HepG2 (cell line): ENCODE measurements around the gene TM4SF1. TPM values are rescaled to one million over a fixed set of nuclear protein-coding genes. Genes with fewer than 3 reads are reported as not detected.
A peak's percentile ranks its signal among the peaks of the same experiment; 100 is the strongest.

Experiments
- ATAC-seq: fragments of 200-7000 bp; cut with Tn5 transposase; 3 replicates; pipeline ENCODE4 v1.9.1; 2020; ENCODE audit warnings: mild to moderate bottlenecking, moderate library complexity
- BruUV-seq: library from RNA; stranded (reverse); fragments of 400-500 nt; replicated peaks from 2 replicates; lab custom pipeline; 2021; lab: Mats Ljungman, UMichigan
- CTCF ChIA-PET: fragments of 300-600 bp; formaldehyde crosslinking; extraction: SDS; loops from one replicate; lab custom pipeline; 2021; ENCODE audit warnings: low total read pairs, inconsistent platforms, low intra/inter-chr PET ratio; lab: Yijun Ruan, JAX
- POLR2A ChIA-PET: fragments of 350-600 bp; sonication (Branson Sonifier 250); formaldehyde crosslinking; loops from one replicate; lab custom pipeline; 2020; ENCODE audit warnings: antibody characterized with exemption, inconsistent platforms; lab: Yijun Ruan, JAX
- DNase-seq: peaks from one replicate; pipeline ENCODE4 v3.0.0-alpha.2; 2015; ENCODE audit warnings: low spot score
- FAIRE-seq: peaks from 3 replicates; lab custom pipeline; 2011; peaks lifted over from hg19 to GRCh38; lab: Jason Lieb, UNC
- H2AFZ ChIP-seq: one replicate; pipeline ENCODE4 v1.6.1; 2011; ENCODE audit warnings: low read length, inconsistent platforms
- H3K27ac ChIP-seq: fragments of 300-600 bp; 3 replicates; pipeline ENCODE4 v1.8.0; 2011; ENCODE audit warnings: mixed run types, mild to moderate bottlenecking, mixed read lengths, low read length, inconsistent platforms; ENCODE audit not compliant: insufficient read depth; ENCODE audit errors: extremely low read length
- H3K27me3 ChIP-seq, 2 experiments: fragments of 200-600 bp in 1 of 2; 2 replicates in 1 of 2; 3 replicates in 1 of 2; pipeline versions ENCODE4 v1.6.0 to v1.8.0; 2011; ENCODE audit warnings: low read length in 2 of 2, mild to moderate bottlenecking in 2 of 2, moderate library complexity in 2 of 2, inconsistent platforms in 1 of 2; ENCODE audit not compliant: insufficient read depth in 2 of 2, control insufficient read depth in 1 of 2
- H3K36me3 ChIP-seq, 2 experiments: fragments of 200-600 bp in 1 of 2; replicated peaks in 1 of 2; 2 replicates in 1 of 2; 3 replicates in 1 of 2; pipeline versions ENCODE4 v1.5.1 to v1.8.0; 2011; ENCODE audit warnings: low read length in 2 of 2, inconsistent platforms in 1 of 2; ENCODE audit not compliant: insufficient read depth in 2 of 2, control insufficient read depth in 1 of 2
- H3K4me1 ChIP-seq: 2 replicates; pipeline ENCODE4 v1.5.1; 2012; ENCODE audit warnings: low read length, inconsistent platforms; ENCODE audit not compliant: insufficient read depth
- H3K4me2 ChIP-seq: 2 replicates; pipeline ENCODE4 v1.6.0; 2011; ENCODE audit warnings: low read depth, low read length, inconsistent platforms
- H3K4me3 ChIP-seq, 3 experiments: fragments of 200-600 bp in 1 of 3; sonication (generic), shearing (Covaris generic) in 1 of 3; replicated peaks in 1 of 3; 2 replicates each; pipeline ENCODE4 v1.5.1; 2011 to 2016; ENCODE audit warnings: low read length in 3 of 3, inconsistent platforms in 2 of 3, low read depth in 2 of 3, mild to moderate bottlenecking in 2 of 3, control low read depth in 1 of 3, mixed read lengths in 1 of 3; ENCODE audit not compliant: insufficient read depth in 1 of 3
- H3K79me2 ChIP-seq: one replicate; pipeline ENCODE4 v1.6.1; 2011; ENCODE audit warnings: low read length, inconsistent platforms; ENCODE audit not compliant: insufficient read depth
- H3K9ac ChIP-seq: 2 replicates; pipeline ENCODE4 v1.6.0; 2011; ENCODE audit warnings: mild to moderate bottlenecking, low read depth, low read length, inconsistent platforms; ENCODE audit not compliant: insufficient read depth
- H3K9me3 ChIP-seq: 2 replicates; pipeline ENCODE4 v1.5.1; 2012; ENCODE audit warnings: mild to moderate bottlenecking, low read length
- H4K20me1 ChIP-seq: 2 replicates; pipeline ENCODE4 v1.6.0; 2011; ENCODE audit warnings: inconsistent platforms, mild to moderate bottlenecking, low read length, moderate library complexity; ENCODE audit not compliant: insufficient read depth
- ATF7 ChIP-seq, 2 experiments: fragments of 450-650 bp in 1 of 2; sonication (generic) in 1 of 2; formaldehyde crosslinking in 1 of 2; IDR thresholded peaks; 2 replicates each; pipeline versions ENCODE4 v1.4.0 to v1.6.1; 2016 to 2020; ENCODE audit warnings: antibody characterized with exemption in 1 of 2, mild to moderate bottlenecking in 1 of 2, missing genetic modification reagents in 1 of 2
- CREB1 ChIP-seq, 2 experiments: fragments of 450-650 bp in 1 of 2; IDR thresholded peaks; 2 replicates each; pipeline ENCODE4 v1.6.1; 2016 to 2017; ENCODE audit warnings: control low read depth in 1 of 2, mild to moderate bottlenecking in 1 of 2, missing compliant biosample characterization in 1 of 2, missing genetic modification characterization in 1 of 2
- RAD51 ChIP-seq: fragments of 450-650 bp; IDR thresholded peaks from 2 replicates; pipeline ENCODE4 v1.6.1; 2016; ENCODE audit warnings: borderline replicate concordance
- SPEN ChIP-seq: sonication (generic); formaldehyde crosslinking; IDR thresholded peaks from 2 replicates; pipeline ENCODE4 v1.5.1; 2020; ENCODE audit warnings: low read depth, mild to moderate bottlenecking, missing genetic modification reagents
- ZNF101 ChIP-seq: sonication (generic); formaldehyde crosslinking; IDR thresholded peaks from 2 replicates; pipeline ENCODE4 v1.4.0; 2020; ENCODE audit warnings: mild to moderate bottlenecking, low read depth, missing genetic modification reagents, borderline replicate concordance
- WGBS: methylation state at CpG from one replicate; pipeline ENCODE4 v1.1.6; 2017; ENCODE audit warnings: low lambda C conversion rate; 5-methylcytosine and 5-hydroxymethylcytosine counted together
- in situ Hi-C: cut with HindIII; loops from 2 replicates; pipeline ENCODE4 v1.10.0; 2017; ENCODE audit warnings: low pct_unique_long_range_greater_than_20kb; ENCODE audit not compliant: extremely low pct_ligation_motif_present
- intact Hi-C: fragments of 100-400 bp; cut with micrococcal nuclease; formaldehyde crosslinking; loops from one replicate; pipeline ENCODE4 v1.10.0; 2022; ENCODE audit not compliant: unreplicated experiment
- polyA plus RNA-seq, 8 experiments: library from polyadenylated mRNA; depleted of rRNA in 3 of 8; stranded (reverse) in 7 of 8; unstranded in 1 of 8; fragments of >200 nt; fragmentation: Illumina TruSeq in 4 of 8; extraction: Trizol in 4 of 8; gene quantifications; 2 replicates each; pipeline versions ENCODE4 v1.2.1 to v1.2.3, GENCODE V29; 2011 to 2016; ENCODE audit warnings: low read depth in 4 of 8, missing spikeins in 1 of 8, mixed read lengths in 1 of 8; ENCODE audit not compliant: insufficient read depth in 1 of 8
- total RNA-seq, 5 experiments: library from RNA; depleted of rRNA; stranded (reverse); fragments of >200 nt; fragmentation: Illumina TruSeq; extraction: Trizol; gene quantifications; 2 replicates each; pipeline ENCODE4 v1.2.3, GENCODE V29; 2016; ENCODE audit warnings: low read depth in 1 of 5
- TF ChIP-seq, protein P1 (sequence below): sonication (generic); formaldehyde crosslinking; IDR thresholded peaks from 2 replicates; pipeline ENCODE4 v1.5.0; 2020; ENCODE audit warnings: missing genetic modification reagents

Gene TM4SF1
- total and polyA plus RNA-seq, 2 of the 13 experiments (the other 11 are each of a cell fraction or from before 2014, with no cell fraction given), result 431 to 1,359 TPM

DNA sequence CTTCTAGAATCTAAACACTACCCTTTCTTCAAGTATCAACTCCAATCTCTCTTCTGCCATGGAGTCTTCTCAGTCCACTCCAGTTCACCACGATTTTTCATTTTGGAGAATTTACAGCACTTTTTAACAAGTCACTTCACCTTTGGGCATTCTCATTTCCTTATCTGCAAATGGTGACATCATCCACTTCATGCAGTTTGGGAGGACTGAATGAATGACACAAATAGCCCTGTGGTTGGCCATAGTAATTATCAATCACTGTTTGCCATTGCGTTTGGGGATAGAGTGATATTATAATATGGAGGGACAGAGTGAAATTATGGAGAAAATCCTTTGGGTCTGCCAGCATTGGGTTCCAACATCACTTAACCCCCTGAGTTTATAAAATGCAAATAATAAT lies 38.0 kb upstream of the TM4SF1 start:
- no peak for ATAC-seq
- intact Hi-C loops (no loop called here), in situ Hi-C loops (no loop called here)
- ChIA-PET CTCF (no interaction called here), POLR2A (interaction anchor here (1.7 to 3.1 kb wide), 2 partner anchors 14 to 59 kb away, joined by 3 to 10 read pairs; no protein-coding TSS in a partner anchor)
- Histone ChIP-seq H3K9ac (no peak overlapping the region), H3K4me1 (peaks cover 23% of the 10 kb centered on the region), H3K4me3 (no peak overlapping the region), H3K79me2 (no peaks in the 10 kb centered on the region), H2AFZ (no peak overlapping the region), H3K27ac (peak overlapping the region; percentile 83), H3K27me3 (no peaks in the 10 kb centered on the region), H3K36me3 (no peaks in the 10 kb centered on the region), H3K4me2 (0 out of 2 replicates have a peak overlapping the region, but pooled peaks have one; percentile 12), H4K20me1 (no peaks in the 10 kb centered on the region), H3K9me3 (no peaks in the 10 kb centered on the region)
- DNase-seq, result no peak
- TF ChIP-seq SPEN (CRISPR knock-in tag), result no peak
- TF ChIP-seq ZNF101 (CRISPR knock-in tag), result no peak
- TF ChIP-seq ATF7 (IDR thresholded peaks at IDR 0.05), result peak; percentile 91
- no peak for TF ChIP-seq ATF7 (CRISPR knock-in tag; IDR thresholded peaks at IDR 0.05)
- TF ChIP-seq, protein P1, sequence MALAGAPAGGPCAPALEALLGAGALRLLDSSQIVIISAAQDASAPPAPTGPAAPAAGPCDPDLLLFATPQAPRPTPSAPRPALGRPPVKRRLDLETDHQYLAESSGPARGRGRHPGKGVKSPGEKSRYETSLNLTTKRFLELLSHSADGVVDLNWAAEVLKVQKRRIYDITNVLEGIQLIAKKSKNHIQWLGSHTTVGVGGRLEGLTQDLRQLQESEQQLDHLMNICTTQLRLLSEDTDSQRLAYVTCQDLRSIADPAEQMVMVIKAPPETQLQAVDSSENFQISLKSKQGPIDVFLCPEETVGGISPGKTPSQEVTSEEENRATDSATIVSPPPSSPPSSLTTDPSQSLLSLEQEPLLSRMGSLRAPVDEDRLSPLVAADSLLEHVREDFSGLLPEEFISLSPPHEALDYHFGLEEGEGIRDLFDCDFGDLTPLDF (CRISPR knock-in tag), result no peak
- peak; percentile 14; the same call in 1 of the 2 replicates for TF ChIP-seq CREB1 (IDR thresholded peaks at IDR 0.05)
- no peak for TF ChIP-seq CREB1 (CRISPR knock-in tag; IDR thresholded peaks at IDR 0.05)
- no peak for TF ChIP-seq RAD51
- no TSS peak for BruUV-seq
- WGBS, result 81% methylated on average over 2 of the region's 2 CpGs
- FAIRE-seq, result no peak
